H1 (cell line): ENCODE results near the gene TMEM258. TPM values are rescaled to one million over a fixed set of nuclear protein-coding genes. Genes with fewer than 3 reads are reported as not detected.

Source experiments
- CTCF ChIA-PET: fragments of 300-600 bp; sonication (Branson Sonifier 250); formaldehyde crosslinking; loops from one replicate; lab custom pipeline; 2021; ENCODE audit not compliant: partially characterized antibody; lab: Charles Lee
- POLR2A ChIA-PET: fragments of 300-600 bp; sonication (Branson Sonifier 250); formaldehyde crosslinking; loops from one replicate; lab custom pipeline; 2021; ENCODE audit warnings: inconsistent platforms; ENCODE audit not compliant: partially characterized antibody; lab: Charles Lee
- DNase-seq, 2 experiments: peaks; one replicate each; pipeline versions ENCODE4 v3.0.0 to v3.0.0-alpha.2; 2010 to 2022; ENCODE audit warnings: low spot score in 2 of 2, low read depth in 1 of 2, mixed read lengths in 1 of 2
- FAIRE-seq: peaks from 2 replicates; lab custom pipeline; 2011; peaks lifted over from hg19 to GRCh38; lab: Jason Lieb, UNC
- H2AFZ ChIP-seq: 2 replicates; pipeline ENCODE4 v1.8.1; 2012; ENCODE audit warnings: low read length, inconsistent platforms
- H2AK5ac ChIP-seq: 2 replicates; pipeline ENCODE4 v1.6.1; 2013; ENCODE audit warnings: low read depth, low read length
- H2BK120ac ChIP-seq: replicated peaks from 2 replicates; pipeline ENCODE3; 2013; ENCODE audit warnings: low read depth, low read length, inconsistent platforms
- H2BK12ac ChIP-seq: 2 replicates; pipeline ENCODE4 v1.6.1; 2013; ENCODE audit warnings: low read depth, low read length
- H2BK15ac ChIP-seq: 2 replicates; pipeline ENCODE4 v1.6.1; 2013; ENCODE audit warnings: low read length
- H2BK20ac ChIP-seq: 2 replicates; pipeline ENCODE4 v1.6.1; 2013; ENCODE audit warnings: low read length
- H2BK5ac ChIP-seq: 2 replicates; pipeline ENCODE4 v1.6.1; 2013; ENCODE audit warnings: low read depth, low read length
- H3K14ac ChIP-seq: 2 replicates; pipeline ENCODE4 v1.6.1; 2013; ENCODE audit warnings: inconsistent platforms; ENCODE audit not compliant: insufficient read length
- H3K18ac ChIP-seq: 2 replicates; pipeline ENCODE4 v1.6.1; 2013; ENCODE audit warnings: low read length; ENCODE audit errors: extremely low read depth
- H3K23ac ChIP-seq: 2 replicates; pipeline ENCODE4 v1.6.1; 2013; ENCODE audit warnings: inconsistent platforms; ENCODE audit not compliant: insufficient read length
- H3K23me2 ChIP-seq: 2 replicates; pipeline ENCODE4 v1.6.1; 2013; ENCODE audit warnings: low read depth, low read length
- H3K27ac ChIP-seq: 2 replicates; pipeline ENCODE4 v1.6.1; 2011; ENCODE audit warnings: low read depth, low read length, inconsistent platforms
- H3K27me3 ChIP-seq, 4 experiments: replicated peaks in 1 of 4; 1 replicate in 1 of 4; 2 replicates in 3 of 4; pipeline versions ENCODE4 v1.6.1 to v1.8.1; 2011 to 2013; ENCODE audit warnings: low read length in 3 of 4, mild to moderate bottlenecking in 3 of 4, inconsistent platforms in 2 of 4, mixed read lengths in 2 of 4, moderate library complexity in 1 of 4; ENCODE audit not compliant: control insufficient read depth in 3 of 4, insufficient read depth in 3 of 4; ENCODE audit errors: extremely low read depth in 1 of 4
- H3K36me3 ChIP-seq, 4 experiments: 2 replicates each; pipeline versions ENCODE4 v1.6.1 to v1.8.1; 2011 to 2013; ENCODE audit warnings: mild to moderate bottlenecking in 4 of 4, low read length in 3 of 4, moderate library complexity in 2 of 4, control low read depth in 1 of 4, inconsistent platforms in 1 of 4; ENCODE audit not compliant: insufficient read depth in 4 of 4, control insufficient read depth in 2 of 4
- H3K4ac ChIP-seq: replicated peaks from 2 replicates; pipeline ENCODE3; 2013; ENCODE audit warnings: low read length, low read depth, mixed read lengths, inconsistent platforms; ENCODE audit not compliant: insufficient read length
- H3K4me1 ChIP-seq, 4 experiments: replicated peaks in 1 of 4; 1 replicate in 1 of 4; 2 replicates in 3 of 4; pipeline versions ENCODE4 v1.6.1 to v1.8.1; 2011 to 2013; ENCODE audit warnings: low read length in 3 of 4, inconsistent platforms in 2 of 4, mixed read lengths in 1 of 4; ENCODE audit not compliant: insufficient read depth in 4 of 4, control insufficient read depth in 3 of 4
- H3K4me2 ChIP-seq, 2 experiments: 2 replicates each; pipeline versions ENCODE4 v1.6.1 to v1.8.1; 2011 to 2013; ENCODE audit warnings: low read depth in 2 of 2, low read length in 2 of 2, control low read depth in 1 of 2, inconsistent platforms in 1 of 2, mild to moderate bottlenecking in 1 of 2; ENCODE audit not compliant: insufficient read depth in 1 of 2
- H3K4me3 ChIP-seq, 4 experiments: fragments of 200-600, 300-600 bp in 1 of 4; sonication (generic), shearing (Covaris generic), sonication (Bioruptor Twin) in 1 of 4; 2 replicates each; pipeline versions ENCODE4 v1.5.1 to v1.8.1; 2011 to 2016; ENCODE audit warnings: low read length in 4 of 4, low read depth in 3 of 4, control low read depth in 2 of 4, inconsistent platforms in 2 of 4, mild to moderate bottlenecking in 2 of 4, mixed read lengths in 1 of 4, moderate library complexity in 1 of 4; ENCODE audit not compliant: insufficient read depth in 2 of 4; ENCODE audit errors: extremely low read depth in 1 of 4
- H3K56ac ChIP-seq: replicated peaks from 2 replicates; pipeline ENCODE3; 2013; ENCODE audit warnings: low read depth, mild to moderate bottlenecking, mixed read lengths, low read length, inconsistent platforms; ENCODE audit not compliant: insufficient read length
- H3K79me1 ChIP-seq: 2 replicates; pipeline ENCODE4 v1.6.1; 2013; ENCODE audit warnings: low read depth, low read length, control low read depth
- H3K79me2 ChIP-seq, 2 experiments: 2 replicates each; pipeline versions ENCODE4 v1.6.1 to v1.8.1; 2012 to 2013; ENCODE audit warnings: low read length in 2 of 2, mild to moderate bottlenecking in 2 of 2, inconsistent platforms in 1 of 2; ENCODE audit not compliant: insufficient read depth in 2 of 2, control insufficient read depth in 1 of 2
- H3K9ac ChIP-seq, 4 experiments: replicated peaks in 1 of 4; 1 replicate in 1 of 4; 2 replicates in 3 of 4; pipeline versions ENCODE4 v1.6.1 to v1.8.1; 2011 to 2013; ENCODE audit warnings: low read depth in 3 of 4, low read length in 3 of 4, control low read depth in 2 of 4, mild to moderate bottlenecking in 2 of 4, moderate library complexity in 2 of 4, inconsistent platforms in 1 of 4; ENCODE audit errors: extremely low read depth in 1 of 4
- H3K9me3 ChIP-seq, 2 experiments: 2 replicates each; pipeline versions ENCODE4 v1.6.1 to v1.8.1; 2012 to 2013; ENCODE audit warnings: mild to moderate bottlenecking in 2 of 2, moderate library complexity in 2 of 2, control low read depth in 1 of 2, inconsistent platforms in 1 of 2, low read depth in 1 of 2, low read length in 1 of 2, mixed read lengths in 1 of 2; ENCODE audit not compliant: insufficient read depth in 2 of 2
- H4K20me1 ChIP-seq, 2 experiments: replicated peaks in 1 of 2; 2 replicates each; pipeline versions ENCODE3 to v1.8.1; 2011 to 2013; ENCODE audit warnings: inconsistent platforms in 2 of 2, low read length in 2 of 2, mild to moderate bottlenecking in 1 of 2; ENCODE audit not compliant: insufficient read depth in 2 of 2, control insufficient read depth in 1 of 2
- H4K5ac ChIP-seq: 2 replicates; pipeline ENCODE4 v1.6.1; 2013; ENCODE audit warnings: low read length, low read depth, mixed read lengths, inconsistent platforms; ENCODE audit not compliant: insufficient read length
- H4K8ac ChIP-seq: 2 replicates; pipeline ENCODE4 v1.8.0; 2013; ENCODE audit warnings: mild to moderate bottlenecking, moderate library complexity, low read length, inconsistent platforms; ENCODE audit not compliant: insufficient read depth; ENCODE audit errors: extremely low read depth
- H4K91ac ChIP-seq: replicated peaks from 2 replicates; pipeline ENCODE3; 2013; ENCODE audit warnings: low read length, mixed read lengths, inconsistent platforms; ENCODE audit not compliant: insufficient read length
- ZNF274 ChIP-seq: IDR thresholded peaks from 2 replicates; pipeline ENCODE4 v1.7.0; 2012; ENCODE audit warnings: low read length, borderline replicate concordance; ENCODE audit errors: extremely low read depth
- WGBS, 2 experiments: shearing (Covaris generic) in 1 of 2; methylation state at CpG; one replicate each; pipeline versions ENCODE4 v1.1.6 to v1.1.7; 2013 to 2015; ENCODE audit warnings: low lambda C conversion rate in 2 of 2, mixed read lengths in 2 of 2, inconsistent platforms in 1 of 2, low coverage in 1 of 2, missing lambda C conversion rate in 1 of 2; ENCODE audit not compliant: insufficient replicate concordance in 2 of 2, insufficient coverage in 1 of 2, insufficient read length in 1 of 2; ENCODE audit errors: extremely low coverage in 1 of 2, missing lambda C conversion rate in 1 of 2; 5-methylcytosine and 5-hydroxymethylcytosine counted together
- polyA plus RNA-seq, 7 experiments: library from polyadenylated mRNA; depleted of rRNA in 3 of 7; stranded (reverse) in 5 of 7; unstranded in 2 of 7; fragments of >200 nt in 5 of 7; fragments of 200-250 nt in 2 of 7; gene quantifications; 1 replicate in 5 of 7; 2 replicates in 1 of 7; 4 replicates in 1 of 7; pipeline versions ENCODE4 v1.2.1 to v1.2.3, GENCODE V29; 2011 to 2013; ENCODE audit warnings: missing spikeins in 2 of 7, mixed read lengths in 2 of 7
- total RNA-seq: library from RNA; stranded (reverse); fragmentation: NEBNext Ultra II Directional; extraction: Animal tissue kit (Norgen Biotek cat#: 25700); gene quantifications from 2 replicates; pipeline ENCODE4 v1.2.1, GENCODE V29; 2021

TMEM258 gene
- total and polyA plus RNA-seq, 2 of the 8 experiments (the other 6 are each of a cell fraction or from before 2014, with no cell fraction given): 186 to 759 TPM

DNA sequence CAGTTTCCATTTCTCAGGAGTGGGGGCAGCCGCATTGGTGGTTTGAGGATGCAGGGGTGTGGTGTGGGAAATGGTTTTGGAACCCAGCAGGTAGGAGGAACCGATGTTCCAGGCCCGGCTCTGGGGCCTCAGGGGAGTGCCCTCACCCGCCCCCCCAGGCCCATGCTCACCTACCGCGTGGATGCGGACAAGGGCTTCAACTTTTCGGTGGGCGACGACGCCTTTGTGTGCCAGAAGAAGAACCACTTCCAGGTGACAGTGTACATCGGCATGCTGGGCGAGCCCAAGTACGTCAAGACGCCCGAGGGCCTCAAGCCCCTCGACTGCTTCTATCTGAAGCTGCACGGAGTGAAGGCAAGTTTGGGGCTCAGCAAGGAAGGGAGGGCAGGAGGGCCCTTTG is 18.6 kb downstream of the TMEM258 start:
- no peak overlapping the region for H2BK12ac ChIP-seq
- no peaks in the 10 kb centered on the region for H3K36me3 ChIP-seq
- DNase-seq: no peak
- CTCF ChIA-PET: interaction anchor here (1.2 to 4.9 kb wide), 2 partner anchors 14 to 25 kb away, joined by 3 to 52 read pairs; no protein-coding TSS in a partner anchor
- no peak overlapping the region for H3K4ac ChIP-seq
- no peak overlapping the region for H3K23ac ChIP-seq
- no peak overlapping the region for H4K8ac ChIP-seq
- H2BK5ac ChIP-seq: no peak overlapping the region
- no peaks in the 10 kb centered on the region for H4K20me1 ChIP-seq
- no peaks in the 10 kb centered on the region; a peak in 1 of 7 replicates for H3K27me3 ChIP-seq
- H2BK20ac ChIP-seq: no peak overlapping the region; the same call in 1 of the 2 replicates
- no peak overlapping the region for H3K4me2 ChIP-seq
- no peak overlapping the region for H3K56ac ChIP-seq
- no peak overlapping the region for H2AFZ ChIP-seq
- H3K4me1 ChIP-seq: peaks cover 0 to 26% (median 16%) of the 10 kb centered on the region in 4 experiments; a peak in 6 of 7 replicates
- no peak overlapping the region for H2BK120ac ChIP-seq
- no peaks in the 10 kb centered on the region for H3K23me2 ChIP-seq
- 91% methylated on average over 18 of the region's 18 CpGs; no CpG with 5 or more reads in 1 of the 2 experiments for WGBS, 2 experiments
- H3K9ac ChIP-seq: no peak overlapping the region
- H3K79me2 ChIP-seq: no peaks in the 10 kb centered on the region
- H2BK15ac ChIP-seq: no peak overlapping the region
- H3K79me1 ChIP-seq: no peaks in the 10 kb centered on the region
- H3K27ac ChIP-seq: no peak overlapping the region
- no peak for FAIRE-seq
- H4K91ac ChIP-seq: no peak overlapping the region
- no peak overlapping the region for H3K14ac ChIP-seq
- H4K5ac ChIP-seq: no peak overlapping the region
- H3K4me3 ChIP-seq: no peak overlapping the region
- 0 out of 2 replicates have a peak overlapping the region, but pooled peaks have one; percentile 75 for H2AK5ac ChIP-seq
- no peaks in the 10 kb centered on the region for H3K9me3 ChIP-seq
- POLR2A ChIA-PET: interaction anchor here (0.8 to 4.0 kb wide), 2 partner anchors 15 to 192 kb away, joined by 3 to 16 read pairs; no protein-coding TSS in a partner anchor
- H3K18ac ChIP-seq: no peak overlapping the region
- TF ChIP-seq ZNF274: no peak
